GM12865 (cell line): ENCODE data around the gene PWP1.
A peak's percentile ranks its signal among the peaks of the same experiment; 100 is the strongest.

Source experiments
- DNase-seq: peaks from one replicate; pipeline ENCODE4 v3.0.0; 2010; ENCODE audit warnings: low read depth
- H3K4me3 ChIP-seq: 2 replicates; pipeline ENCODE4 v1.5.1; 2011; ENCODE audit warnings: mild to moderate bottlenecking, low read depth, low read length, control low read depth
- CTCF ChIP-seq: IDR thresholded peaks from 2 replicates; pipeline ENCODE4 v1.5.1; 2011; ENCODE audit warnings: low read length, control low read depth, low read depth, inconsistent platforms; ENCODE audit not compliant: insufficient read depth; ENCODE audit errors: missing control alignments

The PWP1 gene

GRCh38 chr12:107667464-107667863 is 18.1 kb upstream of the PWP1 start:
- H3K4me3 ChIP-seq, result no peak overlapping the region
- no peak for DNase-seq
- no peak for TF ChIP-seq CTCF

GRCh38 chr12:107668320-107669098 is 17.1 kb upstream of the PWP1 start:
- no peak overlapping the region for H3K4me3 ChIP-seq
- DNase-seq, result no peak
- no peak for TF ChIP-seq CTCF

GRCh38 chr12:107669946-107670345 is 15.7 kb upstream of the PWP1 start:
- no peak for DNase-seq
- H3K4me3 ChIP-seq, result no peak overlapping the region
- TF ChIP-seq CTCF, result no peak

- DNase-seq, result peak; percentile 65
- peak; percentile 90 for TF ChIP-seq CTCF
- no peak overlapping the region for H3K4me3 ChIP-seq
Observed at GRCh38 chr12:107670999-107671643, 14.5 kb upstream of the PWP1 start.

GRCh38 chr12:107677671-107678070 is 7.9 kb upstream of the PWP1 start:
- DNase-seq, result no peak

GRCh38 chr12:107679336-107679735 is 6.3 kb upstream of the PWP1 start:
- DNase-seq, result no peak
- TF ChIP-seq CTCF, result no peak
- H3K4me3 ChIP-seq, result no peak overlapping the region

More at GRCh38 chr12:107677671-107678070, 7.9 kb upstream of the PWP1 start:
- no peak for TF ChIP-seq CTCF
- no peak overlapping the region for H3K4me3 ChIP-seq

- DNase-seq, result no peak
- H3K4me3 ChIP-seq, result no peak overlapping the region
- TF ChIP-seq CTCF, result no peak
Observed at GRCh38 chr12:107681455-107681835, 4.2 kb upstream of the PWP1 start.
